Retinal pigment epithelial cell (primary cell): ENCODE measurements around the gene GRIN3B.
"Not testable (repeated sequence)": the region's sequence is repeated elsewhere in the genome, so short reads cannot be mapped to it uniquely, and the experiment has no call there.

Experiments
- DNase-seq: peaks from one replicate; pipeline ENCODE4 v3.0.0-alpha.2; 2010; ENCODE audit warnings: low read depth
- H3K4me3 ChIP-seq: 2 replicates; pipeline ENCODE4 v1.5.1; 2011; ENCODE audit warnings: mild to moderate bottlenecking, low read length, control low read depth, moderate library complexity
- CTCF ChIP-seq: conservative IDR thresholded peaks from 2 replicates; pipeline ENCODE4 v1.5.1; 2011; ENCODE audit warnings: low read depth, low read length, control low read depth, inconsistent platforms

GRIN3B gene

GRCh38 chr19:954672-955494 lies 45.3 kb upstream of the GRIN3B start:
- no peak for TF ChIP-seq CTCF
- no peak overlapping the region for H3K4me3 ChIP-seq
- no peak for DNase-seq

- no peak for TF ChIP-seq CTCF
- no peak overlapping the region for H3K4me3 ChIP-seq
- no peak for DNase-seq
These were observed 44.1 kb upstream of the GRIN3B start for GRCh38 chr19:955803-956765.

GRCh38 chr19:956766-957440 lies 43.3 kb upstream of the GRIN3B start:
- DNase-seq: peak; percentile 19
- TF ChIP-seq CTCF: no peak
- H3K4me3 ChIP-seq: peak overlapping the region; percentile 12

GRCh38 chr19:957578-957977 lies 42.6 kb upstream of the GRIN3B start:
- not testable (repeated sequence) for DNase-seq

GRCh38 chr19:958967-959855 lies 41.0 kb upstream of the GRIN3B start:
- TF ChIP-seq CTCF: no peak
- no peak for DNase-seq
- H3K4me3 ChIP-seq: no peak overlapping the region

More at GRCh38 chr19:957578-957977, 42.6 kb upstream of the GRIN3B start:
- not testable (repeated sequence) for H3K4me3 ChIP-seq

GRCh38 chr19:960020-960419 lies 40.2 kb upstream of the GRIN3B start:
- H3K4me3 ChIP-seq: no peak overlapping the region
- peak; percentile 3 for TF ChIP-seq CTCF
- no peak for DNase-seq
